ENCODE results near the gene CENPP. TPM values are rescaled to one million over a fixed set of nuclear protein-coding genes. Genes with fewer than 3 reads are reported as not detected.

CENPP gene
- total RNA-seq, 1 donor, result 5.4 TPM

- TF ChIP-seq CTCF (IDR thresholded peaks at IDR 0.05; ENCODE audit: extremely low read depth, low read depth, low read length), result no peak
- H3K4me3 ChIP-seq (ENCODE audit: insufficient read depth, low read length), result no peak overlapping the region
- H2AFZ ChIP-seq (ENCODE audit: low read length), result no peak overlapping the region
- no peaks in the 10 kb centered on the region for H3K79me2 ChIP-seq (ENCODE audit: insufficient read depth, low read length)
- no peaks in the 10 kb centered on the region for H3K9me3 ChIP-seq (ENCODE audit: low read depth, low read length)
- no peaks in the 10 kb centered on the region for H3K36me3 ChIP-seq (ENCODE audit: insufficient read depth, low read length)
- no peak for DNase-seq (ENCODE audit: insufficient read length, low spot score, missing footprints)
- H3K27me3 ChIP-seq (ENCODE audit: insufficient read depth, low read length), result no peaks in the 10 kb centered on the region
- no peak overlapping the region for H3K27ac ChIP-seq (ENCODE audit: low read depth, low read length)
- no peak overlapping the region for H3K4me2 ChIP-seq (ENCODE audit: insufficient read depth, low read length)
- no peaks in the 10 kb centered on the region for H4K20me1 ChIP-seq (ENCODE audit: insufficient read depth, low read length)
- H3K4me1 ChIP-seq (ENCODE audit: insufficient read depth, low read length), result peaks cover 5% of the 10 kb centered on the region
Observed at GRCh38 chr9:92494856-92495255, 169.1 kb downstream of the CENPP start.

- DNase-seq (ENCODE audit: insufficient read length, low spot score, missing footprints), result no peak
- Histone ChIP-seq H3K27me3 (ENCODE audit: insufficient read depth, low read length) (no peaks in the 10 kb centered on the region), H3K9me3 (ENCODE audit: low read depth, low read length) (no peaks in the 10 kb centered on the region), H4K20me1 (ENCODE audit: insufficient read depth, low read length) (no peaks in the 10 kb centered on the region), H2AFZ (ENCODE audit: low read length) (no peak overlapping the region), H3K79me2 (ENCODE audit: insufficient read depth, low read length) (no peaks in the 10 kb centered on the region), H3K27ac (ENCODE audit: low read depth, low read length) (no peak overlapping the region), H3K4me1 (ENCODE audit: insufficient read depth, low read length) (peaks cover 5% of the 10 kb centered on the region), H3K4me3 (ENCODE audit: insufficient read depth, low read length) (no peak overlapping the region), H3K4me2 (ENCODE audit: insufficient read depth, low read length) (no peak overlapping the region), H3K36me3 (ENCODE audit: insufficient read depth, low read length) (no peaks in the 10 kb centered on the region)
- TF ChIP-seq CTCF (IDR thresholded peaks at IDR 0.05; ENCODE audit: extremely low read depth, low read depth, low read length), result no peak
Observed at GRCh38 chr9:92496396-92497176, 170.8 kb downstream of the CENPP start.

DNA sequence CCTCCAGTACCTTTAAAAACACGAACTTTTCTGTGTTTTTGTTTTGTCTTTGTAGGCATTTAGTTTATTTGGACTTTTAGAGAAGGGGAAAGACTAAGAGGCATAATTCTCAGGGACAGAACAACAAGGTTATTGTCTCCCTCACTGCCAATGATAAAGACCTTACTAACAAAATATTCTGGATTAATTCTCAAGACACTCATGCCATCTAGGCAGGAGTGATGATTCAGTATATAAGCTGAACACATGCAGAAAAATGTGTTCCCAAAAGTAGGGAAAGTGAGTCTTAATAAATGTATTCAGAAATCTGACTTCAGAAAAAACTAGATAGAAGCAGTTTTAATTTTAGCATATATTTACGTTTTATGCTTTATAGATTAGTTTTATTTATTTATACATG is 173.9 kb downstream of the CENPP start:
- TF ChIP-seq CTCF (IDR thresholded peaks at IDR 0.05; ENCODE audit: extremely low read depth, low read depth, low read length), result no peak
- Histone ChIP-seq H3K36me3 (ENCODE audit: insufficient read depth, low read length) (no peaks in the 10 kb centered on the region), H3K4me3 (ENCODE audit: insufficient read depth, low read length) (no peak overlapping the region), H3K9me3 (ENCODE audit: low read depth, low read length) (no peaks in the 10 kb centered on the region), H3K27me3 (ENCODE audit: insufficient read depth, low read length) (no peaks in the 10 kb centered on the region), H4K20me1 (ENCODE audit: insufficient read depth, low read length) (no peaks in the 10 kb centered on the region), H2AFZ (ENCODE audit: low read length) (no peak overlapping the region), H3K4me2 (ENCODE audit: insufficient read depth, low read length) (no peak overlapping the region), H3K79me2 (ENCODE audit: insufficient read depth, low read length) (no peaks in the 10 kb centered on the region), H3K27ac (ENCODE audit: low read depth, low read length) (no peak overlapping the region), H3K4me1 (ENCODE audit: insufficient read depth, low read length) (peaks cover 9% of the 10 kb centered on the region)
- peak; percentile 5 for DNase-seq (ENCODE audit: insufficient read length, low spot score, missing footprints)

DNA sequence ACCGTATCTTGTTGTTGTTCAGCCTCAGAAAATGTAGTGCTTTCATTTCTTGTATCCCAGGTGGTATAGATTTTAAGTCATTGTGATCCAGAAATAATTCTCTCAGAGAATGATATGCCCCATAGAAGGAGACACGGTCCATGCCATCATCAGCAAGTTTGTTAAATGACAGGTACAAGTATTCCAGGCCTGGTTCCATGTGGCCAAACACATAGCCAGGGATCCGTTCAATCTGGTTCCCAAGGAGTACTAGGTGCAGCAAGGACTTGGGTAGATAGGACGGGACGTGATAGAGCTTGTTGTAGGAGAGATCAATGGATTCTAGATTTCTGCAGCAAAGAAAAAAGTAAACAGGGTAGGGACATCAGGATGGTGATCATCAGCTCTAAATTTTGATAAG is 175.0 kb downstream of the CENPP start:
- no peaks in the 10 kb centered on the region for H3K9me3 ChIP-seq (ENCODE audit: low read depth, low read length)
- H2AFZ ChIP-seq (ENCODE audit: low read length), result no peak overlapping the region
- H3K4me3 ChIP-seq (ENCODE audit: insufficient read depth, low read length), result no peak overlapping the region
- H3K36me3 ChIP-seq (ENCODE audit: insufficient read depth, low read length), result no peaks in the 10 kb centered on the region
- no peak overlapping the region for H3K27ac ChIP-seq (ENCODE audit: low read depth, low read length)
- no peaks in the 10 kb centered on the region for H3K79me2 ChIP-seq (ENCODE audit: insufficient read depth, low read length)
- H3K4me2 ChIP-seq (ENCODE audit: insufficient read depth, low read length), result no peak overlapping the region
- no peaks in the 10 kb centered on the region for H3K27me3 ChIP-seq (ENCODE audit: insufficient read depth, low read length)
- H3K4me1 ChIP-seq (ENCODE audit: insufficient read depth, low read length), result peaks cover 20% of the 10 kb centered on the region
- no peak for DNase-seq (ENCODE audit: insufficient read length, low spot score, missing footprints)
- no peak for TF ChIP-seq CTCF (IDR thresholded peaks at IDR 0.05; ENCODE audit: extremely low read depth, low read depth, low read length)
- no peaks in the 10 kb centered on the region for H4K20me1 ChIP-seq (ENCODE audit: insufficient read depth, low read length)

All from osteoblast (primary cell).